HCT116 (cell line): ENCODE measurements around the gene MAP3K9. TPM values are rescaled to one million over a fixed set of nuclear protein-coding genes. Genes with fewer than 3 reads are reported as not detected.
"Not testable (repeated sequence)": the region's sequence is repeated elsewhere in the genome, so short reads cannot be mapped to it uniquely, and the experiment has no call there.

Experiments used
- ATAC-seq: fragments of 200-7000 bp; cut with Tn5 transposase; 2 replicates; pipeline ENCODE4 v1.9.1; 2020; ENCODE audit warnings: mild to moderate bottlenecking, moderate library complexity
- BruUV-seq: library from RNA; stranded (reverse); fragments of 400-500 nt; replicated peaks from 2 replicates; lab custom pipeline; 2021; lab: Mats Ljungman, UMichigan
- CTCF ChIA-PET: fragments of 300-600 bp; sonication (Branson Sonifier 250); formaldehyde crosslinking; loops from one replicate; lab custom pipeline; 2021; ENCODE audit warnings: antibody characterized with exemption; lab: Charles Lee
- POLR2A ChIA-PET: fragments of 300-600, 350-600 bp; sonication (Branson Sonifier 250); formaldehyde crosslinking; loops from one replicate; lab custom pipeline; 2021; ENCODE audit warnings: antibody characterized with exemption; lab: Charles Lee
- RAD21 ChIA-PET, 2 experiments: fragments of 300-600 bp; sonication (Branson Sonifier 250); formaldehyde crosslinking; loops; one replicate each; lab custom pipeline; 2023; ENCODE audit warnings: low total read pairs in 2 of 2; ENCODE audit not compliant: uncharacterized antibody in 2 of 2, unreplicated experiment in 2 of 2, low non-redundant PET in 1 of 2; lab: Charles Lee
- DNase-seq: peaks from one replicate; pipeline ENCODE4 v3.0.0-alpha.2; 2010; ENCODE audit warnings: low read depth, low spot score
- H2AFZ ChIP-seq: fragments of 200-600 bp; shearing (Covaris generic), sonication (generic); 2 replicates; pipeline ENCODE4 v1.6.1; 2017; ENCODE audit warnings: low read depth, mixed run types, mixed read lengths, antibody characterized with exemption, low read length; ENCODE audit not compliant: poor library complexity, severe bottlenecking
- H3K27ac ChIP-seq: 2 replicates; pipeline ENCODE4 v1.5.1; 2012; ENCODE audit warnings: low read depth, low read length
- H3K27me3 ChIP-seq: fragments of 200-600 bp; sonication (generic); 2 replicates; pipeline ENCODE4 v1.6.1; 2016; ENCODE audit warnings: mixed run types, low read length, mixed read lengths; ENCODE audit not compliant: insufficient read depth
- H3K36me3 ChIP-seq, 2 experiments: fragments of 200-500 bp in 1 of 2; fragments of 200-600 bp in 1 of 2; sonication (Bioruptor generic) in 1 of 2; sonication (generic) in 1 of 2; 2 replicates each; pipeline versions ENCODE4 v1.5.1 to v1.6.1; 2014 to 2016; ENCODE audit warnings: low read length in 2 of 2, inconsistent platforms in 1 of 2, mixed read lengths in 1 of 2, mixed run types in 1 of 2; ENCODE audit not compliant: insufficient read depth in 2 of 2, control insufficient read depth in 1 of 2
- H3K4me1 ChIP-seq, 2 experiments: fragments of 200-600 bp in 1 of 2; sonication (generic) in 1 of 2; 2 replicates each; pipeline versions ENCODE4 v1.5.1 to v1.6.1; 2012 to 2017; ENCODE audit warnings: low read length in 2 of 2, inconsistent platforms in 1 of 2, mild to moderate bottlenecking in 1 of 2, mixed read lengths in 1 of 2, mixed run types in 1 of 2, moderate library complexity in 1 of 2; ENCODE audit not compliant: insufficient read depth in 2 of 2, control insufficient read depth in 1 of 2
- H3K4me2 ChIP-seq: fragments of 200-600 bp; sonication (generic); 2 replicates; pipeline ENCODE4 v1.6.1; 2017; ENCODE audit warnings: mixed run types, low read length, mixed read lengths
- H3K4me3 ChIP-seq, 2 experiments: fragments of 200-600 bp in 1 of 2; sonication (generic) in 1 of 2; replicated peaks in 1 of 2; 2 replicates each; pipeline ENCODE4 v1.5.1; 2011 to 2016; ENCODE audit warnings: low read length in 2 of 2, control low read depth in 1 of 2, low read depth in 1 of 2, mild to moderate bottlenecking in 1 of 2, mixed read lengths in 1 of 2, mixed run types in 1 of 2
- H3K79me2 ChIP-seq: fragments of 200-600 bp; sonication (generic); 2 replicates; pipeline ENCODE4 v1.6.1; 2017; ENCODE audit warnings: mild to moderate bottlenecking, mixed run types, low read length, moderate library complexity, mixed read lengths; ENCODE audit not compliant: insufficient read depth
- H3K9ac ChIP-seq: fragments of 200-600 bp; sonication (generic); 2 replicates; pipeline ENCODE4 v1.6.1; 2016; ENCODE audit warnings: low read length, mixed read lengths
- H3K9me2 ChIP-seq: fragments of 200-600 bp; sonication (generic), shearing (Covaris generic); 2 replicates; pipeline ENCODE4 v1.6.1; 2017; ENCODE audit warnings: mixed run types, mild to moderate bottlenecking, moderate library complexity; ENCODE audit not compliant: insufficient read depth
- H3K9me3 ChIP-seq, 2 experiments: fragments of 200-500 bp in 1 of 2; fragments of 200-600 bp in 1 of 2; sonication (Bioruptor generic) in 1 of 2; sonication (generic) in 1 of 2; 2 replicates each; pipeline ENCODE4 v1.6.1; 2014 to 2017; ENCODE audit warnings: low read length in 2 of 2, mixed read lengths in 2 of 2, inconsistent platforms in 1 of 2, low read depth in 1 of 2, mild to moderate bottlenecking in 1 of 2, mixed run types in 1 of 2, moderate library complexity in 1 of 2; ENCODE audit not compliant: control insufficient read depth in 1 of 2, insufficient read depth in 1 of 2
- H4K20me1 ChIP-seq: fragments of 200-600 bp; sonication (generic), shearing (Covaris generic); 2 replicates; pipeline ENCODE4 v1.6.1; 2017; ENCODE audit warnings: mixed run types, mild to moderate bottlenecking, moderate library complexity; ENCODE audit not compliant: insufficient read depth
- EGR1 ChIP-seq: IDR thresholded peaks from 2 replicates; pipeline ENCODE4 v1.6.1; 2012; ENCODE audit warnings: low read depth
- ELF1 ChIP-seq: IDR thresholded peaks from 2 replicates; pipeline ENCODE4 v1.6.1; 2012; ENCODE audit warnings: low read depth, borderline replicate concordance
- EZH2 ChIP-seq: fragments of 200-600 bp; sonication (generic); IDR thresholded peaks from 2 replicates; pipeline ENCODE4 v1.6.1; 2017; ENCODE audit warnings: antibody characterized with exemption, mixed run types
- EZH2phosphoT487 ChIP-seq: fragments of 200-600 bp; IDR thresholded peaks from 2 replicates; pipeline ENCODE4 v1.6.1; 2018; ENCODE audit warnings: antibody characterized with exemption, borderline replicate concordance
- POLR2A ChIP-seq: IDR thresholded peaks from 2 replicates; pipeline ENCODE4 v1.7.0; 2011; ENCODE audit warnings: borderline replicate concordance; ENCODE audit not compliant: insufficient read depth, insufficient read length; ENCODE audit errors: extremely low read depth
- POLR2AphosphoS5 ChIP-seq: IDR thresholded peaks from 2 replicates; pipeline ENCODE4 v1.6.1; 2011; ENCODE audit warnings: mild to moderate bottlenecking, low read depth, low read length, moderate library complexity
- RAD21 ChIP-seq: IDR thresholded peaks from 2 replicates; pipeline ENCODE4 v1.6.1; 2012; ENCODE audit warnings: low read depth, mild to moderate bottlenecking
- SIN3A ChIP-seq: IDR thresholded peaks from 2 replicates; pipeline ENCODE4 v1.6.1; 2012; ENCODE audit warnings: low read depth
- SRF ChIP-seq: IDR thresholded peaks from 2 replicates; pipeline ENCODE4 v1.6.1; 2012; ENCODE audit warnings: low read depth
- TCF7L2 ChIP-seq: IDR thresholded peaks from 2 replicates; pipeline ENCODE4 v1.7.0; 2011; ENCODE audit warnings: borderline replicate concordance, inconsistent platforms; ENCODE audit not compliant: insufficient read depth, insufficient read length; ENCODE audit errors: extremely low read depth
- ZFX ChIP-seq: fragments of 450-650 bp; IDR thresholded peaks from 2 replicates; pipeline ENCODE4 v1.6.1; 2017
- intact Hi-C: fragments of 100-400 bp; cut with micrococcal nuclease; formaldehyde crosslinking; loops from 2 replicates; pipeline ENCODE4 v1.10.0; 2022
- total RNA-seq: library from RNA; stranded (reverse); gene quantifications from one replicate; pipeline ENCODE4 v1.2.1, GENCODE V29; 2021; ENCODE audit not compliant: unreplicated experiment
- TF ChIP-seq, protein P1 (sequence below): IDR thresholded peaks from 2 replicates; pipeline ENCODE4 v1.6.1; 2012; ENCODE audit warnings: low read depth

The MAP3K9 gene
- total RNA-seq, 1 experiment from 2014 or later = 11.7 TPM

DNA sequence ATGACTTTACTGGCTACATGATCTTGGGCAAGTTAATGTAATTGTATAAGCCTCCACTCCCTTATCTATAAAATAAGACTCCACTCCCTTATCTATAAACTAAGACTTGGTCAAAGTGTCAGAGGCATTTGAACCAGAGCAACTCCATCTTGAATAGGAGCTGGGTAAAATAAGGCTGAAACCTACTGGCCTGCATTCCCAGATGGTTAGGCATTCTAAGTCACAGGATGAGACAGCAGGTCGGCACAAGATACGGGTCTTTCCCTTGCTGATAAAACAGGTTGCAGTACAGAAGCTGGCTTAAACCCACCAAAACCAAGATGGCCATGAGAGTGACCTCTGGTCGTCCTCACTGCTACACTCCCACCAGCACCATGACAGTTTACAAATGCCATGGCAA lies 44.3 kb upstream of the MAP3K9 start:
- H3K9me3 ChIP-seq, H3K79me2 ChIP-seq, POLR2A ChIA-PET, H3K27me3 ChIP-seq, H3K4me3 ChIP-seq, H3K4me2 ChIP-seq, H3K36me3 ChIP-seq, H3K9ac ChIP-seq, H3K4me1 ChIP-seq, H2AFZ ChIP-seq, H3K27ac ChIP-seq, RAD21 ChIA-PET, H4K20me1 ChIP-seq, ATAC-seq, BruUV-seq, intact Hi-C loops, CTCF ChIA-PET, DNase-seq, H3K9me2 ChIP-seq: not testable (repeated sequence)

DNA sequence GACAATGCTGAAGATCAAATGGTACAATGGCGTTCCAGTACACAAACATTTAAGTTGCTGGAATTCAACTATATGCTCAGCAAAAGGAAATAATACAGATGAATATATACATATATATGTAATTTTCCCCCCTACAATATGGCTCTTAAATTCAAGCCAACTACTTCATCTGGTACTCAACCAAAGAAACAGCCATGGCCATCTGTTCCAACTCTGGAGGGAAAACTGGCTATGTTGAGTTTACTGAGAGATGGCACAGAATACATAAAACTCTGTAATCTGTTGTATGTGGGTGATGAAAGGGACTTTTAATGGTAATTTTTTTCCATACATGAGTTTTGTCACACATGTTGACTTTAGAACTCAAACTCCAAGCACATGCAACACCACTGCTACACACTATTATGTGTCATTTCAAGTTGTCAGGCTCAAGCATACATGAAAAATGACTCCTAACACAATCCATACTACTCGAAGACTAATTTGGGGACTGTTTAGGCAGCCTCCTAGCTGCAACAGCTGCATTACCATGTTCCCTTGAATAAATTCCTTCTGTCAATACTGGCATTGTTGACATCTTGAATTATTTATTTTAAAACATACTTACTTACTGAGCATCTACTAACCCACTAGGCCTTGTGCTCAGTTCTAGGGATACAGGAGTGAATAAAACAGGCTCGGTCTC lies 38.2 kb upstream of the MAP3K9 start:
- CTCF ChIA-PET = no interaction called here

More for the DNA sequence above, 38.2 kb upstream of the MAP3K9 start:
- Histone ChIP-seq H4K20me1 (no peaks in the 10 kb centered on the region), H3K27me3 (no peaks in the 10 kb centered on the region), H3K36me3 (no peaks in the 10 kb centered on the region), H2AFZ (no peak overlapping the region), H3K27ac (no peak overlapping the region), H3K4me1 (no peaks in the 10 kb centered on the region), H3K4me3 (no peak overlapping the region), H3K9ac (no peak overlapping the region), H3K9me3 (no peaks in the 10 kb centered on the region), H3K9me2 (no peaks in the 10 kb centered on the region), H3K4me2 (no peak overlapping the region), H3K79me2 (no peaks in the 10 kb centered on the region)
- ChIA-PET RAD21 (no interaction called here), POLR2A (no interaction called here)
- BruUV-seq = no TSS peak
- intact Hi-C loops = no loop called here
- DNase-seq (no peak), ATAC-seq (no peak)
- no peak for TF ChIP-seq SRF
- TF ChIP-seq EZH2phosphoT487 = no peak
- no peak for TF ChIP-seq ZFX
- no peak for TF ChIP-seq POLR2AphosphoS5
- TF ChIP-seq, protein P1, sequence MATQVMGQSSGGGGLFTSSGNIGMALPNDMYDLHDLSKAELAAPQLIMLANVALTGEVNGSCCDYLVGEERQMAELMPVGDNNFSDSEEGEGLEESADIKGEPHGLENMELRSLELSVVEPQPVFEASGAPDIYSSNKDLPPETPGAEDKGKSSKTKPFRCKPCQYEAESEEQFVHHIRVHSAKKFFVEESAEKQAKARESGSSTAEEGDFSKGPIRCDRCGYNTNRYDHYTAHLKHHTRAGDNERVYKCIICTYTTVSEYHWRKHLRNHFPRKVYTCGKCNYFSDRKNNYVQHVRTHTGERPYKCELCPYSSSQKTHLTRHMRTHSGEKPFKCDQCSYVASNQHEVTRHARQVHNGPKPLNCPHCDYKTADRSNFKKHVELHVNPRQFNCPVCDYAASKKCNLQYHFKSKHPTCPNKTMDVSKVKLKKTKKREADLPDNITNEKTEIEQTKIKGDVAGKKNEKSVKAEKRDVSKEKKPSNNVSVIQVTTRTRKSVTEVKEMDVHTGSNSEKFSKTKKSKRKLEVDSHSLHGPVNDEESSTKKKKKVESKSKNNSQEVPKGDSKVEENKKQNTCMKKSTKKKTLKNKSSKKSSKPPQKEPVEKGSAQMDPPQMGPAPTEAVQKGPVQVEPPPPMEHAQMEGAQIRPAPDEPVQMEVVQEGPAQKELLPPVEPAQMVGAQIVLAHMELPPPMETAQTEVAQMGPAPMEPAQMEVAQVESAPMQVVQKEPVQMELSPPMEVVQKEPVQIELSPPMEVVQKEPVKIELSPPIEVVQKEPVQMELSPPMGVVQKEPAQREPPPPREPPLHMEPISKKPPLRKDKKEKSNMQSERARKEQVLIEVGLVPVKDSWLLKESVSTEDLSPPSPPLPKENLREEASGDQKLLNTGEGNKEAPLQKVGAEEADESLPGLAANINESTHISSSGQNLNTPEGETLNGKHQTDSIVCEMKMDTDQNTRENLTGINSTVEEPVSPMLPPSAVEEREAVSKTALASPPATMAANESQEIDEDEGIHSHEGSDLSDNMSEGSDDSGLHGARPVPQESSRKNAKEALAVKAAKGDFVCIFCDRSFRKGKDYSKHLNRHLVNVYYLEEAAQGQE = no peak
- no peak for TF ChIP-seq EZH2
- no peak for TF ChIP-seq EGR1
- no peak for TF ChIP-seq RAD21
- TF ChIP-seq TCF7L2 = no peak
- no peak for TF ChIP-seq POLR2A
- TF ChIP-seq SIN3A = no peak
- no peak for TF ChIP-seq ELF1
